ENCODE results near the gene SMYD1.

Gene SMYD1

GRCh38 chr2:88090446-88091283 is 23.0 kb downstream of the SMYD1 start:
- peak; percentile 33 to 70 (median 63) for DNase-seq

- DNase-seq: peak in 2 of 4 experiments; percentile 17 to 48
These were observed 24.3 kb downstream of the SMYD1 start for GRCh38 chr2:88091943-88092342.

DNA sequence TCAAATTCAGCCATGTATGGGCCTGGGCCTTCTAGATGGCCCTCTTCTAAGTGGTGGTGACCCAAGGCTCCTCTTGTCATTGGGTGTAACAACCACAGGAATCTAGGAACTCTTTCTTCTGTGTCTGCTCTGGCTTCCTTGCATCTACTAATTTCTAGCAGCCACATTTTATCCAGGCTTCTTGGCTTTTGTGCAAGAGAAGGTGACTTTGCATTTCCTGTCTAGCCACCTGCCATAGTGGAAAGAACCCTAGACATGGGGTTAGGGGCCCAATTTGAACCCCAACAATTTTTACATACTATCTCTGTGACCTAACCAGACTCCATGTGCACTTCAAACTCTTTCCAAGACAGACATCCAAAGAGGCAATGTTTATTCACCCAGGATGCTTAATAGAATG is 25.1 kb downstream of the SMYD1 start:
- no peak for DNase-seq

DNA sequence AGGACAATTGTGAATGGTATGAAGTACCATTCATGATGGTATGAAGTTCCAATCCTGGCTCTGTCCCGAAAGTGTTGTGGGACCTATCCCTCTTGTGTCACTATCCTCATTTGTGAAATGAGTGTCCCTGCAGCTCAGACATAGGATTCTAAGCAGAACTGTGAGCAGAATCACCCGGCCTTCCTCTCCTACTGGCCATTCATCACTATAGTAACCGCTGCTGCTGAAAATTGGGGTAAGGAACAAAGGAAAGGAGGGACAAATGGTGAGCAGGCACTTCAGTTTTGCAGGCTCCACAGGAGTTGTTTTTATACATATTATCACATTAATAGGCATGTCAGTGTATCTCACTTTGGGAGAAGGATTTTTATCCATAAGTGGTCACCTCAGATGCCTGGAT is 27.4 kb downstream of the SMYD1 start:
- DNase-seq: no peak

GRCh38 chr2:88096708-88097107 is 29.1 kb downstream of the SMYD1 start:
- no peak for DNase-seq

GRCh38 chr2:88097192-88097591 is 29.6 kb downstream of the SMYD1 start:
- DNase-seq: no peak

DNA sequence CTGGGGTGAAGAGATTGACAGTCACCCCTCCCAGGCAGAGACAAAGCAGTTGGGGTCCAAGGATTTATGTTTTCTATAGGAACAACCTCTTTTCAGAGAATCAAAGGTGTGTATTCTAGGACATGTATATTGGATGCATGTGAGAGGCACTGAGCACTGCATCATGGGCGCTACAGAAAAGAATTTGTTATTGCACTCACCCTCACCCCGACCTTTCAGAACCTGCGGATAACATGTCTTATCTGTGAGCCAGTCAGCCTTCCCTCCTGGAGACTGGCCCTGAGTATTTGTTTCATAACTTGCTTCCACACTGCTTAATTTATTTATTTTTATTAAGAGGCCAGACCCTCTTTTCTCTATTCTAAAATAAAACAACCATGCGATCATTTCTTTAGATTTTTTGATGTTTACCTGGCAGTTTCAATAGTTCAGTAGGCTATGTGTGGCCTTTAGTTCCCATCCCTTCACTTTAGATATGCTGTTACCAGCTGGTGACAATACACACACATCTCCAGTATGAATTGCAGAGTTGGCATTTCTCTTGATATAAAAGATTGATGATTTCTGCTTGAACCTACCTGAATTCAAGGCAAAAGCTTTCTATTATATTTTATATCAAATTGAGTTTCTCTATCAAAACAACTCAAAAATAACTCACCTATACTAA is 30.4 kb downstream of the SMYD1 start:
- no peak for DNase-seq

GRCh38 chr2:88098558-88098900 is 30.9 kb downstream of the SMYD1 start:
- DNase-seq: no peak

DNA sequence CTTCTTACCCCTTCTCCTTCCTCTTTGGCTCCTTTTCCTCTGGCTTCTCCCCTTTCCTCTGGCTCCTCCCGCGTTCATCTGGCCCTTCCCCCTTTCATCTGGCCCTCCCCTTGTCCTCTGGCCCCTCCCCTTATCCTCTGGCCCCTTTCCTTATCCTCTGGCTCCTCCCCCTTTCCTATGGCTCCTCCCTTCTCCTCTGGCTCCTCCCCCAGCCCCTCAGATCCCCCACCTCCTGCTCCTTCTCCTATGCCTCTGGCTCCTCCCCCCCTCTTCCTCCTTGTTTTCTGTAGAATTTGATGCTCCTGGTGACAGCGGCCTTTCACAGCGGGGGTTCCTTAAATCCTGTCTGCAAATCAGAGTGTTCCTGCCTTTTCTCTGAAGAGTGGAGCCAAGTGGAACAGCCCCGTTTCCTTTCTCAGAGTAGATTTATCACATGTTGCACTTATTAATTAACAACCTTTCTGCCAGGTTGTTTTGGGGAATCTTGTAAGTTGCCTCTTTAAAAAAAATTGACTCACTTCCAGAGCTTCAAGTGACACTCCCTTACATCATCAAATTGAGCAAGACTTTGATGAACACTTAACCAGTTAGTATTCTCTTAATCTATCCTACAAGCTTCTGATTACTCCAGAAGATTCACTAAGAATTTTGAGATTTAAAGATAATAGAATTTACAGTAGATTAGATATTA is 32.3 kb downstream of the SMYD1 start:
- peak in 3 of 4 experiments; percentile 10 to 52 (median 50) for DNase-seq

DNA sequence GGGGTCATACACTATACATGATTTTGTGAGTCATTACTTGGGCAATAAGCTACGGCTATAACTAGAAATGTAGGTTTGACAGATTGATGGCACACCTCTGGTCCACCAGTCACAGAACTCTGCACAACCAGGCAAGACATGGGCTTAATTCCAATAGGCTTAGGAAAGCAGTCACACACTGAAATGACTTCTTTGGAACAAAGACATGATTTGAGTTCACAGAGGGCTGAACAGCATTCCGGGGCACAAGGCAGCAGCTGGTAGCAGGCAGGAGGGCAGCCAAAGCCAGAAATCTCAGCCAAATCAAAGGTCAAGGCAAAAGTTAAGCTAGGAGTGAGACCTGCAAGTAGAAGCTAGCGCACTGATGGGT is 32.8 kb downstream of the SMYD1 start:
- no peak for DNase-seq

DNA sequence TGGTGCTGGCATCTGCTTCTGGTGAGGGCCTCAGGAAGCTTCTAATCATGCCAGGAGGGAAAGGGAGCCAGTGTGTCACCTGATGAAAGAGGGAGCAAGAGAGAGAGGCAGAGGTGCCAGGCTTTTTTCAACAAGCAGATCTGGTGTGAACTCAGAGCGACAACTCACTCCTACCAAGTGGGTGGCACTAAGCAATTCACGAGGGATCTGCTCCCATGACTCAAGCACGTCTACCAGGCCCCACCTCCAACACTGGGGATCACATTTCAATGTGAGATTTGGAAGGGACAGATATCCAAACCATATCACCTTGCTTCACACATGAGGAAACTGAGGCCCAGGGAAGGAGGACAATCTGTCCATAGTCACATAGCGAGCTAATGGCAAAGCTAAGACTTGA is 41.2 kb downstream of the SMYD1 start:
- DNase-seq: no peak

GRCh38 chr2:88110830-88111229 is 43.2 kb downstream of the SMYD1 start:
- DNase-seq: no peak

GRCh38 chr2:88113069-88113468 is 45.4 kb downstream of the SMYD1 start:
- DNase-seq: no peak

GRCh38 chr2:88114889-88115288 is 47.3 kb downstream of the SMYD1 start:
- DNase-seq: no peak

- DNase-seq: no peak
These were observed 48.3 kb downstream of the SMYD1 start for GRCh38 chr2:88115825-88116518.

GRCh38 chr2:88116669-88117432 is 49.2 kb downstream of the SMYD1 start:
- no peak for DNase-seq

GRCh38 chr2:88117973-88118372 is 50.3 kb downstream of the SMYD1 start:
- no peak for DNase-seq

GRCh38 chr2:88121678-88122077 is 54.1 kb downstream of the SMYD1 start:
- DNase-seq: no peak

DNA sequence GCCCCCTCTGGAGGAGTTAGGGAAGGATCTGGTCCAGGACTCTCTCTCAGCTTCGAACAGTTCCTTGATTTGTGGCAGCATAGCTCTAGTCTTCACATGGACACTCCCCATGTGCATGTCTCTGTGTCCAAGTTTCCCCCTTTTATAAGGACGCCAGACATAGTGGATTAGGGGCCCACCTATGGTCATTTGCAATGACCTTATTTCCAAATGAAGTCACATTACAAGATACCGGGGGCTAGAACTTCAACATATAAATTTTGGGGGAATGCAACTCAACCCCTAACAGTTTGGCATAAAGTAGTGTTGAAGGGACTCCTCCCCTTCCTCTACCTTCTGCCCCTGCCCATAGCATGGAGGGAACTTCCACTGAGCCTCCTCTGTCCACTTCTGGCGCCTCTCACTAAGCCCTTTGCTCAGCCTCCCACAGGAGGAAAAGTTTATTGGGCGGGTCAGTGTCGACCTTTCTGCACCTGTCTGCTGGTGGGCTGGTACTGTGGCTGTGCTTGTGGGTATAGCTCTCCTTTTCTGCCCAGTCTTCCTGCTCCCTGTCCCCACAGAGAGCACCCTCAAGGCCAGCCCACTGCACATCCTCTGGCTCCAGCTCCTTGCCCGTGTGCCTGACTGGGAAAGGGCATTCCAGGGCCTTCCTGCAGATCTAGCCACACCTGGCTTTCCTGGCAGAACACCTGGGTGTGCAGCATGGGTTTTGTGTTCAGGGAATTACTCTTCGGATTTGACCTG is 54.7 kb downstream of the SMYD1 start:
- DNase-seq: no peak

- no peak for DNase-seq
These were observed 55.7 kb downstream of the SMYD1 start for GRCh38 chr2:88123164-88123974.

All from suppressor macrophage (primary cell).